GM21526 (cell line): ENCODE data around the gene PDHX.

ENCODE experiments used
- ATAC-seq: cut with Tn5 transposase; IDR thresholded peaks from one replicate; pipeline ENCODE4 v1.9.1; 2021; ENCODE audit warnings: moderate library complexity; ENCODE audit not compliant: unreplicated experiment, low FRiP score

Gene PDHX

DNA sequence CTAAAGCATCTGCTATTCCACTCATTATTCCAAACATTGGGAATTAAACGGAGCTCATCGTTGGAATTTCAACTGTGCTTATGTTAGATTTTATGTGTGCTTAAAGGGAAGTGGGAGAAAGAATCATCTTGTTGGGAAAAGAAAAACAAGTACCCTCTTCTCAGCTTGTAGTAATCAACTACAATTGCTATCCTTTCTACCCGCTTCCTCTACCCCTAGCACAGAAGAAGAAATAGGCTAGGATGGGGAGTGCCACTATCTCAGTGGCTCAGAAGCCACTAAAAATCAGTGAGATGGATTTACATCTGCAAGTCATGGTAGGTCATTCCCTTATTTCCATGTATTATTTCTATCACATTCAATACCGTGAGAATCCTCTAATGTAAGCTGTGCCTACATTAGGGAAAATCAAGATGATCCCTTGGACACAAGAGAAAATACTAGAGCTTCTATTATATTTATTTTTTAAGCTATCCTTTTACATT is 124.7 kb downstream of the PDHX start:
- no peak for ATAC-seq

DNA sequence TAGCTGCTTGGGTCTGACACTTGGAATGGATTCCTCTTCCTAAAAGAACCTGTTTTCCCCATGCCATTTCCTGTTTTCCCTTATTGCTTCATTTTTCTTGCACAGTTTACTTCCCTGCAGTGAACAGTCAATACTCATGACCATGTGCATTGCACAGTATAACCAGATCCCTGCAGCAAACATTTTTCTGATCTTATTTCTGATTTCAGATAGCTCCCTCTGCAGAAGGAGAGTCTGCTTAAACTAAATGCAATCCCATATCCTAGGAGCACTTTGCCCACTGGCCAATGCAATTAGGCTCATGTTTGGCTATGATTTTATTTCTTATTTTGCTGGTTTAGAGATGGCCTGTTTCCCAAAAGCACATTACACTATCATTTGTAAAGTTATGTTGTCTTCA is 125.8 kb downstream of the PDHX start:
- ATAC-seq = no peak

DNA sequence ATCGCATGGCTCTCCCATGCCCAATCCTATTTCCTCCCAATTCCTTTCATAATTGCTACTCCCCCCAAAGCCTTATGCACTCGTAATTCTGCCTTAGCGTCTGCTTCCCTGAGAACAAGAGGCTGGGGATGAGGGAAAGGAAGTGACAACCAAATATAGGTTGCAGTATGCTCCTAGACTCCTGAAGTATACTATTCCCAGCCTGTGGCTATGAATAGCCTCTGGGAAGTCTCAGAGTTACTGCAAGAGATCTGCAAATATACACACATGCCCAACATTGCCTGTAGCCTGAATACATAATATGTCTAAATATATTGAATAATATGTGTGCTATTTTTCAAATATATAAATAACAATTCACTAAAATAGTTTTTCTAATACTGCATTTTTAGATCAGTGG is 126.5 kb downstream of the PDHX start:
- ATAC-seq = no peak

DNA sequence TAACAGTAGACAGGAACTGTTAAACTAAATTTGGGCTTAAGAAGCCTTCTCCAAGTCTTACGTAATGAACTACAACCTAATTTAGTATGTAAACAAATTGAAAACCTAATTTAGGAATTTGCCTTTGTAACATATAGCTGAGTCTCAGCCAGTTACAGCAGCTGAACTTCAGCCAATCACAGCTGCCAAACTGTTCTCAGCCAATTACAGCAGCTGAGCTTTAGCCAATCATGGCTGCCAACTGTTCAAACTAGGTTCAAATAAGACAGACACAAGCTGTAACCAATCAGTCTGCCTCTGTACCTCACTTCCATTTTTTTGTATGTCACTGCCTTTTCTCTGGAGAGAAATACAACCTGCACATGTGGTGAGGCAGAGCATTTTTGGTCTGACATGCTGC is 127.5 kb downstream of the PDHX start:
- no peak for ATAC-seq

DNA sequence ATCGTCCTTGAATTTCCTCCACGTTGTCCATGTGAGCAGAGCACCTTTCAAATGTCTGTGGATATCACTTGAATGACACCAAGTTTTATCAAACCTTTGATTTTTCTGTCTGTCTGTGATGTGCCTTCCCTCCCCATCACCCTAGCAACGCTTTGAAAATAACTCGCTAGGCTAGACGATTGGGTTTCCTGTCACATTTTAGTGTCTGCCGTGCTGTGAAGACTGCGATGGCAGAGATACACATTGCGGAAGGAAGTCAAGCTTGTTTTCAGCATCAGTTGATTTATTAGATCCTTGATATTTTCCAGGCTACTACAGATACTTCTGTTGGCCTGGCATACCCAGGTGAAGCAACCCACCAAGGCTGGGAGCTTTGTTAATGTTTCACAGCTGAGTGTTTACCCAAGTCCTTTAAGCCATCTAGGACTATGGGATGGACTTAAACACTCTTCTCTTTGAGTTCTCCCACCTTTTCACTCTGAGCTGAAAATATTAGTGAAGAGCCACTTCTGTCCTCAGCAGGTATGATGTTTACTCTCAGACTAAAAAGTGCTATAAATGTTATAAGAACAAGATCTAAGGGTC is 128.9 kb downstream of the PDHX start:
- peak; percentile 51 for ATAC-seq
